D721Med (cell line): Measurements from ENCODE around the gene COL15A1.

ENCODE experiments used
- DNase-seq: peaks from one replicate; pipeline ENCODE4 v3.0.0; 2011; ENCODE audit warnings: low spot score; ENCODE audit not compliant: insufficient read length
- FAIRE-seq: peaks from 2 replicates; lab custom pipeline; 2011; peaks lifted over from hg19 to GRCh38; lab: Jason Lieb, UNC
- TF ChIP-seq, protein P1 (sequence below): IDR thresholded peaks from 2 replicates; pipeline ENCODE4 v1.5.1; 2012; ENCODE audit warnings: mild to moderate bottlenecking, control low read depth; ENCODE audit not compliant: insufficient read depth; ENCODE audit errors: missing control alignments

COL15A1 gene

DNA sequence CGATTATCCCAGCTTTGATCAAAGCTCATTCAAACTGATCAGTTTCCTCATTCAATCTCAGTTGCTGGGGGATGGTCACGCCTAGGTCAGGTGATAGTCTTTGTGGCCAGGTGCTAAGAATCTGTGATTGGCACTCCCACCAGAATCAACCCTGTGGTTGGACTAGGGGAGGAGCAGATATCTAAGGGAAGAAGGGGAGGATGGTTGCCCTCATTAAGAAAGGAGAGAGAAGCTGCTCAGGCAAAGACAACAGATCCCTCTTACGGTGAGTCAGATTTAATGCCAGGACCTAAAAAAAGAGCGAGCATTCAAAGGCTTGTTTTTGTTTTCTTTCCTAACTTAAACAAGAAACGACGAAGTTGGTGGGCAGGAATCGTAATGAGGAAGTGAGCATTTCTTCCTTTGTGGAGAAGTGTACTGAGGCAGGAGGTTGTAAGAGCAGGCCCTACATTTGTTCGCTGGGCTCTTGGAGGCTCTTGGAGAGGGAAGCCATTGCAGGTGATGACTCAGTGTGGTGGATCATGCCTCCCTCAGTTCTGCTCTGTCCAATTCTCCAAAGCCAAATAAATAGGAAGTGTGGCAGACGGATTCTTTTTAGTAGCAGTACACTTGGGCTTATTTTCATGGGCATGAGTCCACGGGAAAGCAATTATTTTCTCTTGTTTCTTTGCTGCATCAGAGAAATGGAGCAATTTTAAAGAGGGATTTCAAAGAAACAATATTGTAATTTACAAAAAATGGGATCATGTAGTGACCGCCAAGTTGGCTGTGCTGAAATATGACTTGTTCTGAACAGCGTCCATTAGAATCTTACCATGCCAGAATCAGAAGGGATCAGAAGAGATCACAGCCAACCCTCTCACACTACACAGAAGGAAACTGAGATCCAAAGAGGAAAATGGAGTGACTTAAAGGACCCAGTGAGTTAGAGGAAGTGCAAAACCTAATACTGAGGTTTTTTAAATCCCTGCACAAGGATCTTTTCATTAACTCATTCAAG lies 142.5 kb downstream of the COL15A1 start:
- no peak for FAIRE-seq
- no peak for DNase-seq
- TF ChIP-seq, protein P1, sequence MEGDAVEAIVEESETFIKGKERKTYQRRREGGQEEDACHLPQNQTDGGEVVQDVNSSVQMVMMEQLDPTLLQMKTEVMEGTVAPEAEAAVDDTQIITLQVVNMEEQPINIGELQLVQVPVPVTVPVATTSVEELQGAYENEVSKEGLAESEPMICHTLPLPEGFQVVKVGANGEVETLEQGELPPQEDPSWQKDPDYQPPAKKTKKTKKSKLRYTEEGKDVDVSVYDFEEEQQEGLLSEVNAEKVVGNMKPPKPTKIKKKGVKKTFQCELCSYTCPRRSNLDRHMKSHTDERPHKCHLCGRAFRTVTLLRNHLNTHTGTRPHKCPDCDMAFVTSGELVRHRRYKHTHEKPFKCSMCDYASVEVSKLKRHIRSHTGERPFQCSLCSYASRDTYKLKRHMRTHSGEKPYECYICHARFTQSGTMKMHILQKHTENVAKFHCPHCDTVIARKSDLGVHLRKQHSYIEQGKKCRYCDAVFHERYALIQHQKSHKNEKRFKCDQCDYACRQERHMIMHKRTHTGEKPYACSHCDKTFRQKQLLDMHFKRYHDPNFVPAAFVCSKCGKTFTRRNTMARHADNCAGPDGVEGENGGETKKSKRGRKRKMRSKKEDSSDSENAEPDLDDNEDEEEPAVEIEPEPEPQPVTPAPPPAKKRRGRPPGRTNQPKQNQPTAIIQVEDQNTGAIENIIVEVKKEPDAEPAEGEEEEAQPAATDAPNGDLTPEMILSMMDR, result no peak

DNA sequence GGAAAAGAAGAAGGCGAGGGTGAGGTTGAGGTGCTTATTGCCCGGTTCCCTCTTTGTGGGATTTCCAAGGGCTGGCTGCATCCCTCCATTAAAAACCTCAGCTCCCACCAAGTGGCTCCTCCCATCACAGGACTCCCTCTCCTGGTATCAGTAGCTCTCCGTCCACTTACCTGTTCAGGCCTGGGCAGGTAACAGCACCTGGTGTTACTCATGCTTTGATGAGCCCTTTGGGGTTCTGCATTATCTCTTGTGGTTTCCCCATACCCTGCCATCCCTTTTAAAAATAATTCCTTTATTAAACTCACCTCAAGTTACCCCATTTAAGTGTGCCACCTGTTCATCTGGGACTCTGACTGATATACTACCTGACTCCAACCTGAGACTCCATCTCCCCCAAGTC lies 143.8 kb downstream of the COL15A1 start:
- FAIRE-seq, result no peak
- TF ChIP-seq, protein P1, result no peak
- DNase-seq, result no peak

DNA sequence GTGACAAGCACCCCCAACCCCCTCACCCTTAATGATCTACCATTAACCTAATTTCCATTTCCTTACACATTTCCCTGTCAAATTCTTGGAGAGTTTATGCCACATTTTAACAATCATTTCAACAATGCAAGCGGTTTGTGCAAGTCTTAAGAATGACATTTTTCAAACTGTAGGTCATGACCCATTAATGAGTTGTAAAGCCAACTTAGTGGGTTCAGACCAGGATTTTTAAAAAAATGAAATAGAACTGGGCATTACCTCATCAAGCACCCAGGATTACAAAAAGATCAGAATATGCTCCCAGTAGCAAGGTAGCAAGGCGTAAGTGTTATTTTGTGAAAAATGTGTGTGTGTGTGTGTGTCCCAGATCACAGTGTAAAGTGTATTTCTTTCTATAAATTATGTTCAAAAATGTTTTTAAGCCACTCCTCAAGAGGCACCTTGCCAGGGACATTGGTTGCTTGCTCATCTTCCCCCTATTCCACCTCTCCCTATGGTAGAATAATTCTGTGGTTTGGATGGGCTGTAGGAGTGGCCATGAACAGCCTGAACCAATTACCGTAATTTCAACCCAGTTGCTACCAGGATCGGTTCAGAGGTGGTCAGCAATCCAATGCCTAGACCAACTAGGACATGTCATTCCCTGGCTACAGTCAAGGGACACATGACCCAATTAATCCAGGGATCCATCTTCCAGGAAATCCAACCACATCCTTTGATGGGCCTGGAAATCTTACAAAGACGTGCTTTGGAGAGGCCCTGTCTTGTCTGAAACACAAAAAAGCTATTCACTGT lies 146.8 kb downstream of the COL15A1 start:
- DNase-seq (no peak), FAIRE-seq (no peak)
- TF ChIP-seq, protein P1, result no peak

DNA sequence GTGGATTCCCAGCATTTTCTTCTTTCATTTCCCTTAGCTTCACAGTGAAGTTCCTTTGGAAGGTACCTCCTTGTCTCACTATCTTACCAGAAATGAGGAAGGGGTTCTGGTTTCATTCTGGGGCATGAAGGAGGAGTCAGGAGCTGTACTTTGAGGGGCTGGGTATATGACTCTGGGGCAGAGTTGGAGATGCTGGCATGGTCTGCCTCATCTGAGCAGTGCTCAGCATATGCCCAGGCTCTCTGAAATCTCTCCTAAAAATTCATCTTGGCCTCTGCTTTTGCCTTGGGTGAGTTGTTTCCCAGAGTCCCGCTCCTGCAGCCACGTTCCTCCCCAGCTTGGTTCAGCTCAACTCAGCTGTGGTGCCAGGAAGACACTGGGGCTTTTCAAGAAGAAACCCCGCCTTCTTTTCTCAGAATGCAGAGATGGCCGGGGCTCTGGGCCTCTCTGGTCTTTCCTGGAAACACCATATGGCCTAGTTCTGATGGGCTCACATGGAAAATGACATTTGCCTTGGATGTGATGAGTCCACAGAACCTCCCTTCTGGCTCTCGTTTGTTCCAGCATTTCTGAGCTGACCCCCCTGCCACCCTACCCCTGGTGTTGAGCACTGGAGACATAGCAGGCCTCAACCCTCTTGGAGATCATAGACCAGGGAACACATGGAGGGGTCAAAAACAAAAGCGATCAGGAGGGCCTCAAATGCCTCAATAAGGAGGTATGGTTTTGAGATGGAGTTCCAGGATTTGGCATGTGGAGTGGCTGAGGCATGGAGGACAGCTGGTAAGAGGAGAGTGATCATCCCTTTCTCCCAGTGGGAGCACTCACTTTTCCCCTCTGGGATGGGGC lies 149.2 kb downstream of the COL15A1 start:
- TF ChIP-seq, protein P1, result no peak
- no peak for FAIRE-seq
- no peak for DNase-seq

DNA sequence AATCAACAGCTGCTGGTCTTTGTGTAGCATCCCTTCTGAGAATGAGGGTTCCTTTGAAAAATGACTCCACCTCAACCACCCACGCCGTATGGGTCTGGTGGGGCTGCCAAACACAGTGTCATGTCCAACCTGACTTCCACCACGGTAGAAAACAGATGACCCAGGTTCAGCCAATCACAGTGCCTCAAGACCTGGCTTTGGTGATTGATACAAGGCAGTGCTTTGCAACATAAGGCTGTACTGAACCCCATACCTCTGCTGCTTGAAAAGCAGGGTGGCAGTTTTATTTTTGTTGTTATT lies 149.7 kb downstream of the COL15A1 start:
- no peak for FAIRE-seq

DNA sequence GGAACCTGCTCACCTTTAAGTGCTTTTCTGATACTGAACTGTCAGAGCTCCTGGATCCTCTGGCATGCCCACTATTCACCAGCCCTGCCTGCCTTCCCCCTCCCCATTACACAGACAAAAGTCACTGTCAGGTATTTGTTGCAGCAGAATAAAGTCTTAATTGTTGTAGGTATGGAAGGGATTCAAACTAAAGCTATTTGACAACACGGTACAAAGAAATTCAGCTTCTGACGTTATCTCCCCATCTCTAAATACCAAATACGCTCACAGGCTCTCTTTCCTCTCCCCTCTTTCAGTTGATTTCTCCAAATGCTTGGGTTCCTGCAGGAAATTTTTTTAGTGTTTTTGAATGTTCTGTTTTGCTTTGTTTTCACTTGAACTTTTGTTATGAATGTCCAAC lies 151.9 kb downstream of the COL15A1 start:
- TF ChIP-seq, protein P1, result no peak
- DNase-seq (no peak), FAIRE-seq (no peak)

More for the DNA sequence above, 149.7 kb downstream of the COL15A1 start:
- DNase-seq, result no peak
- TF ChIP-seq, protein P1, result no peak
